NCI-H2196 treated with DMSO at 0.1 percent for 48 hours (cell line): ENCODE data around the gene ZFP36.

ENCODE experiments used
- DNase-seq: peaks from one replicate; lab custom pipeline; 2025; ENCODE audit not compliant: unreplicated experiment; lab: John Stamatoyannopoulos, UW

Gene ZFP36

DNA sequence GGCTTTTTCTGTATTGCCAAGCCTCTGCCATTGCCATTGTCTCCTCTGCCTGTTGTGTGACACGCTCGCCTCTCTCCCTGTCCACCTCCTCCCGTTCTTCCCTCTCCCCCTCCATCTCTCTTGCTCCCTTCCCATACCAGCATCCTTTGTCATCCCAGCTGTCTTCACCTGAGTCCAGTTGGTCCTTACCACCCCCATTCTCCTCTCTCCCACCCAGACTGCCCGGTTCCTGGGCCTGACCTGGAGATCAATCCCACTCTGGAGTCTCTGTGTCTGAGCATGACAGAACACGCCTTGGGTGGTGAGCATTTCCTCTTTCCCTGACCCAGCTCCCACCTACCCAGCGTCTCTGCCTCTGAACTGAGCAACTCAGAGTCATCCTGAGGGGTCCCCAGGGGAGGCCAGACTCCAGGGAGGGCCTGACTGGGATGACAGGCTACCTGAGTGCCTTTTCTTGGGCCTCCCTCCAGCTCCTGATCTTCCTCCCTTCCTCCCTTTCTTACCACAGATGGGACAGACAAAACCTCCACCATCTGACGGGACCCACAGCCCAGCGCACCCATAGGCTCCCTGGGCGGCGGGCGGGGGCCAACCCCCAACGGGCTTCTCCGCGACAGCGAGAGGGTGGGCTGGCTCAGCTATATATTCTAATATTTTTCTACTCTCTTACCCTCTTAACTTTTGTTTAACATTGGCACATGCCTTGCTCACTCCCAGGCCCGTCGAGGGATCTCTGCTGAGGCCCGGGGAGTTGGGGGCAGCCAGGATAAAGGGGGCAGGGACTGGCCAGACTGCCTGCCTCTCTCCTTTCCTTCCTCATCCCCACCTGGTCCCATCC, 23.4 kb upstream of the ZFP36 start:
- DNase-seq = no peak

DNA sequence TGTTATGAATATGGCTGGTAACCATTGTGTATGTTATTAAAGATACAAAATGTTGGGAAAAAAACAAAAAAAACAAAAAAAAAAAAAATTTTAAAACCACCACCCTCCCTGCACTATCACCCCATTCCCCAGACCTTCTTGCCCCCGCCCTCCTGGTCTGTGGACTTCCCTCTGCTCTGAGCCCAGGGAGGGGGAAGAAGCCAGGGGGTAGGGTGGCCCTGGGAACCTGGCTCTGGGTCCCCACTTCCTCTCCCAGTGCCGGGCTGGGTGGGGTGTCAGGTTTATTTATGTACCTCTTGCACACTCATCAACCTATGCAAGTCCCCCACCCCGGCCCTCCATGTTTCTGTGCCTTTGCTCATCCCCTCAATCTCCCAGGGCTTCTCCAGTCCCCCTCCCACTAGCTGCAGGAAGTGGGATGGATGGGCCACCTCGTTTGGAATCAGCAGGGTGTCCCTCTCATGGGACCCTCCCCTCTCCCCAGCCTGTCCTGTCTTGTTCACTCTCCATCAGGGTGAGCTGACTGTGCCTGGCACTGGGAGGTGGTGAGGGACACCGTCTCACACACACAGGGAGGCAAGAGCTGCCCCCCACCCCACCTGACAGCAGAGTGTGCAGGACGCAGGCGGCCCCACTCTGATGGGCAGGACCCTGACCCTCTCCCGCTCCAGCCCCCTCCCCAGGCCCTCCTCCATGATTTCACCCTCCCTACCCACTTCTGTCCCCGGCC, 21.6 kb upstream of the ZFP36 start:
- DNase-seq = no peak

DNA sequence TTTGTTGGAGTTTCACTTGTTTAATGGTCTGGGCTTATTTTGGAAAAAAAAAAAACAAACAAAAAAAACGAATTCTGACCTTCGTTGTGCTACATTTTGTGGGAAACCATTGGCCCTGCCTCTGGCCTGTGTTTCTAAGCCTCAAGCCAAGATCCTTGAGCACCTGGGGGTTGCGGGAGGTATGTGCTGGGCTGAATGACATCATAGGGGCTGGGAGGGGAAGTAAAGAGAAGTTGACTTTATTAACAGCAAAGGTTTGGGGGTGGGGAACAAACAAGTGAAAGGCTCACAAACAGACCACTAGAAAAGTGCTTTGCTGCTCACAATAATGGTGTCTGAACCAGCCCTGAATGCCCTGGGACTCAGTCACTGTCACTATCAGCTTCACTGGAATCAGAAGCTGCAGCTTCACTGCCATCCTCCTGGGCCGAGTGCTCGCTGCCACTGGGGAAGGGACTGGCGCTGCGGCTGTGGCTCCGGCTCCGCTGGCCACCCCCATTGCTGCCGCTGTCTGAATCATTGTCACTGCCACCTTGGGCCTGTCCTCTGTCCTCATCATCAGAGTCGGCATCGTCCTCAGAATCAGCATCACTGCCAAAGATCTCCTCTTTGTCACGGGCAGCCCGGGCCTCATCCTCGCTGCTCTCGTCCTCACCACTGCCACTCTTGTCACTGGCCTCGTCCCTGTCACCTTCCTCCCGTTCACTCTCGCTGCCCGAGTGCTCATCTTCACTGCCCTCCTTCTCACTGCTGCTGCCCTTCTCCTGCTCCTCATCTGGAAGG, 20.8 kb upstream of the ZFP36 start:
- DNase-seq = no peak

DNA sequence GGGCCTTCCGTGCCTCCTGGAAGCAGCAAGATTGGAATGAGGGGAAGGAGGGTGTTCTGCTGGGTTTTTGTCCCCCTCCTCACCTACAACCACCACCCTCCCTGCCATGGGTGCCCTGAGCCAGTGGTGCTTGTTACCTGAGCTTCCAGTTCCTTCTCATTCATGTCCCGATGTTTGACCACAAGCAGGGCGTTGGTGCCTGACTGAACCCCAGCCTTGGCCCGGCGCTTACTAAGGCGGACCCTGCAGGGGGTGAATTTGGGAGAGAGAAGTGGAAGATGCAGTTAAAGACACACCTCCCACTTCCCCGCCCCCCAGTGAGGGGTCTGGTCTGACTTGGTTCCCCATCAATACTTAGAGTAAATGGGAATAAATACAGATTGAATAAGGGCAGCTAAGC, 20.1 kb upstream of the ZFP36 start:
- no peak for DNase-seq

DNA sequence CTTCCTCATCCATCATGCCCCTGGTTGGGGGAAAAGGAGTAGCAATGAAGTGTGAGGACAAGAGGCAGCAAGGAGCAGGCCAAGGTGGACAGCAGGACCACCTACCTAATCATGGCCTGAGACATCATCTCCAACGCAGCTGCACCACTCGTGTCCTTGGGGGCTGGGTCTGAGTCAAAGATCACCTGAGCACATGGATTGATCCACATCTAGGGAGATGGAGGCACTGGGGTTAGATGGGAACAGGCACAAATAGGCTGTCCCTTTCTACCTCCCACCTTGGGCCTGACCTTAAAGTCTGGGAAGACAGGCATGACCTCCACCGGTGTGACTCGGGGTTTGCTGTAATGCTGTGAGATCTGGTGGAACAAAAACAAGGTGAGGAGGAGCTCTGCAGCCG, 18.0 kb upstream of the ZFP36 start:
- no peak for DNase-seq

DNA sequence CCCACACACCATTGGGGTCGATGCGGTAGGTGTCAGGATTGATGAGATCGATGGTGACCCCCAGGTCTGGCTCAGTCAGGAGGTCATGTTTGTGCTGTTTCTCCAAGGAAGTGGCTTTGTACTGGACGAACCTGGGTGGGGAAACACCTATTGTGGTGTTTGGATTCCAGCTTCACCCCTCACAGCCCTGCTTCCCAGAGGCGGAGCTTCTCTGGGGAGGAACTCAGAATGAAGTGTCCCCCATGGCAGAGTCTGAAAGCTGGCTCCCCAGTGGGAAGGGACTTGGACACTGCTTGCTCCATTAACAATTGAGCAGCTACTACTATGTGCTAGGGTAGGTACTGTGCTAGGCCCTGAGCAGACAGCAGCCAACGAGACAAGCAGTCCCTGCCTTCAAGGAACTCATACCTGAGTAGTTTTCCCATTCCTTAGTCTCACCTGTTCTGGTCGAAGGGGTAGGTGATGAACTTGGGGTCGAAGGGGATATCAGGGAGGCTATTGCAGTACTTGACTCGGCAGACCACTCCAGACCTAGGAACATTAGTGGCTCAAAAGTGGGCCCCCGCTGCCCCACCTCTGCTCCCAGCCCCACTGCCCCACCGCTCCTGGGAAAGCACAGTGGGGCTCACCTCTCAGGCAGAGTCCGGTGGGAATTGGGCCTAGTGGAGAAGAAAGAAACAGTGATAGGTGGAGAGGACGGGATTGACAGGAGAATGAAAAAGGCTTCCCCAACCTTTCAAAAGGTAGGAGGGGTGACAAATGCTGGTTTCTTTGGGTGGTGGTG, 16.8 kb upstream of the ZFP36 start:
- no peak for DNase-seq

DNA sequence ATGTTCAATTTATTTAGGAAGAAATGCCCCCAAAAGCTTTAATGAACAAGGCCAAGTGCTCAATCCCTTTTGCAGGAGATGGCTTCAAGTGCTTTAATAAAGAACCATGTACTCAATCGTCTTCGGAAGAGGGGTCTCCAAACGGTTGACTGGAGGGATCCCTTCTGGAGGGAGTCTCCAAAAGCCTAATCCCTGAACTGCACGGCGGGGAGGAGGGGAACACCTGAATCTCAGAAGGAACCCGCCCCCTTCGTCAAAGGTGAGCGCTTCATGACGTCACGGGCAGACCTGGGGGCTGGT, 16.2 kb upstream of the ZFP36 start:
- no peak for DNase-seq

DNA sequence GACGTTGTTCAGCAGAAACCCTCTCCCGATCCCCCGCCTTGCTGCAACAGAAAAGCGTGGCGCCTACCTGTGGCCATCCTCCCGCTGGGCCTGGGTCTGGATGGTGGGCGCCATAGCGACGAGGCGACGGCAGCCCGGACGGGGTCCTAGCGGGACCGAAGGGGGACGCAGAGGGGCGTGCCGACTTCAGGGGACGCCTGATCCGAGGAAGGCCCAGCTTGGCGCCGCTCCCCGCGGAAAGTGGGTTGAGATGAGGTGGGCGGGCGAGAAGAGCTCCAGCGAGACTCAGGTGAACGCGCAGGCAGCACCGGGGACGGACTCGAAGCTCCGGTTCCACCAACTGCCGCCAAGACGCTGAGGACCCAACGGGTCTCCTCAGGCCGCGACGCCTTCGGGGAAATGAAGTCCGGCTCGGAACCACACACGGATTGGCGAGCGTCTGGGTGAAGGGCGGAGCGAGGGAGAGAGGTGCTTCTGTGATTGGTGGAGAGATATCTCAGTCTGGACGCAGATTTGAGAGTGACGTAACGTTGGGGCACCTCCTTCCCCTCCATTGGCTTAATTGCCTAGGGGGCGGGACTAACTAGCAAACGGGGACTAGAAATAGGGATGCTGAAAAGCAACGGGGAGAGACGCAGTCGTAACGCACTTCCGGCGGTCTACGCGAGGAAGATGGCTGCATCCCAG, 15.8 kb upstream of the ZFP36 start, which contains the start of the genes MED29 and PAF1:
TSS of gene MED29 (plus strand) at position 628 of the 687 bp plus-strand sequence. CDS start at position 673, 45 bp downstream.
TSS of gene PAF1 (minus strand) at position 356 of the 687 bp plus-strand sequence. CDS start at position 114, 242 bp downstream.
- DNase-seq = peak; percentile 99

DNA sequence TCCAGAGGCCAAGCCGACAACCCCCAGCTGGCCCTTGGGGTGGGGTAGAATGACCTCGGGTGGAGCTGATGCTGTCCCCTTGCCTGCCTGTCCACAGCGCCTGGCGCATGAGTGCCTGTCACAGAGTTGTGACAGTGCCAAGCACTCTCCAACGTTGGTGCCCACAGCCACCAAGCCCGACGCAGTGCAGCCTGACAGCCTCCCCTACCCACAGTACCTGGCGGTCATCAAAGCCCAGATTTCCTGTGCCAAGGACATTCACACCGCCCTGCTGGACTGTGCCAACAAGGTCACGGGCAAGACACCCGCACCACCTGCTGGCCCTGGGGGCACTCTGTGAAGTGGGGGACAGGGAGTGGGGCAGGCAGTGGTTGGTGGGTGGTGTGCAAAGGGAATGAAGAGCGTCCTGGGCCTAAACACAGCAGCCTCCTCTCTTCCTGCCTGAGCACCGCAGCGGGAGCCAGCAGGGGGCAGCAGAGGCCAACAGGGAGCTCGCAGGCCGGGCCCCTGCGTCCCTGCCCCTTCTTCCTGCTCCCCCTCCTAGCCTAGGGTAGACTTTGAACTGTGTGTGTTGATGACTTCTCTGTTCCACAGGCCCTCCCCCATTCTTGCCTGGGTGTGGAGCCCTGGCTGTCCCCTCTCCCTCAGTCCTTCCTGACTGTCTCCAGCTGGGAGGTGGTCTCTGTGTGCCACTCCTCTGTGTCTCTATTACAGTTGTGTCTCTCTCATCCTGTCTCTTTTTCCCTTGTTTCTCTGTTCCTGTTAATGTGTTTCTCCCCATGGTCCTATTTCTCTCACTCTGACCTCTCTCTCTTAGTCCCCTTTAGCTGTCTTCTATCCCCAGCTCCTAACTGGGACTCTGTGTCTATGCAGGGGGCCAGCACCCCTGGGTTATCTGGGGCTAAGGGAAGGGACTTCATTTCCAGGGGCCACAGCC, 9.0 kb upstream of the ZFP36 start:
- DNase-seq = peak; percentile 62

DNA sequence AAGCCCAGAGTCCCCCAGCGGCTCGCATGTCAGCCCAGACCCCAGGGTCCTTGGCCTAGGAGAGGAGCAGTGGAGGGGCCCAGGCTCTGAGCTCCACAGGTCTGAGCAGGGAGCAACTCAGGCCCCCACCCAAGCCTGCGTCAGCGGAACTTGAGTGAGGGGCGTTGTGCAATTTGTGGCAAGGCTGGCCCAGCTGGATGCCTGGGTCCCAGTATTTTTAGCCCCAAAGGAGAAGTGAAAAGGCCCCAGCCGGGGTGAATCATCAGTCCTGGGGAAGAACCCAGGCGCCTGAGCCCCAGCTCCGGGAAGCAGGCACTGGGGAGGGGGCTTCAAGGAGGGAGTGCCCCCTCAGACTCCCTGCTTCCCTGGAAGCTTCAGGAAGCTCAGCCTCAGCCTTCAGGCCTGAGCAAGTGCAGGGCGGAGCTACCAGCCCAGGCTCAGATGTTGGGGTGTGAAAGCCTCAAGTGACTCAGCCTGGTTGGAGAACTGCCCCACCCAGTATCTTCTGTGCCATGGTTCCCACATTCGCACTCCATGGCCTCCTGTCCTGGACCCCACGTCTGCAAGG, 8.3 kb upstream of the ZFP36 start:
- DNase-seq = no peak

DNA sequence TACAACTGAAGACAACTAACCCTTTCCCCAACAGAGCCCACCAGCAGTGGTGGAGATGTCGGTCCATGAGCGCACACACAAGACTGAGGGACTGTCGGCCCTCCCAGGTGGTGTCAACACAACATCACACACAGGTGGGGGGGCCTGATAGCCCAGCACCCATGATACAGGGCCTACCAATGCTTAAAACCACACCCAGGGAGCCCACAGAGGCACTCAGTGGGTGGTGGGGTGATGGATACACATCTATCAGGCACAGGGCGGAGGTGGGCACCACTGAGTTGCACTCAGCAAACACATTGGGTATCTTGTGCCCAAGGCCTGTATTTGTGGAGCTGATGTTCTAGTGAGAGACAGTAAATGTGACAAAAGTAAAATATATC, 7.0 kb upstream of the ZFP36 start:
- no peak for DNase-seq

DNA sequence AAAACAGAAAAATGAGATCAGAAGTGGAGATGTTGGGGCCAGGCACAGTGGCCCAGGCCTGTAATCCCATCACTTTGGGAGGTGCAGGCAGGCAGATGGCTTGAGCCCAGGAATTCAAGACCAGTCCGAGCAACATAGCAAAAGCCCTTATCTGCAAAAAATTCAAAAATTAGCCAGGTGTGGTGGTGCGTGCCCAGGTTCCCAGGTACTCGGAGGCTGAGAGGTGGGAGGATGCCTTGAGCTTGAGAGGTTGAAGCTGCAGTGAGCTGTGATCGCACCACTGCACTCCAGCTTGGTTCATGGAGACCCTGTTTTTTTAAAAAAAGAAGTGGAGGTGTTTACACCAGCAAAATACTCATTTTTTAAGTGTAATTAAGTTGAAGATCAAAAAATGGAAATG, 6.6 kb upstream of the ZFP36 start:
- DNase-seq = no peak

DNA sequence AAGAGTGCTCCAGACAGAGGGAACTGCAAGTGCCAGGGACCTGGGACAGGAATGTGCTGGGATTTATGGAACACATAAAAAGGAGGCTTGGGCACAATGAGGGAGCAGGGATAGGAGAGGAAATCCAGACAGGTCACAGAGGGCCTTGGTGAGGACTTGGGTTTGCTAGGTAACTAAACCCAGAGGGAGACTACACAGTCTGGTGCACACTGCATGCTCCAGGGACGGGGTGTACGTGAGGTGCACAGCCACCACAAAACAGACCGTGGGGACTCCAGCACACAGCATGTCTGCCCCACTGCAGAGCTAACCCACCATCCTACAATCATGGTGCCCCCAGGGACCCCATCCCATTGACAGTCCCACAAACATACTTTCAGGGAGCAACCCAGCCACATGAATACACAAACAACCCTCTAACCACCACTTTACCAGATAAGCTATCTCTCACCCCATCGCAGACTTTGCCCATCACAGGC, 5.5 kb upstream of the ZFP36 start:
- no peak for DNase-seq

DNA sequence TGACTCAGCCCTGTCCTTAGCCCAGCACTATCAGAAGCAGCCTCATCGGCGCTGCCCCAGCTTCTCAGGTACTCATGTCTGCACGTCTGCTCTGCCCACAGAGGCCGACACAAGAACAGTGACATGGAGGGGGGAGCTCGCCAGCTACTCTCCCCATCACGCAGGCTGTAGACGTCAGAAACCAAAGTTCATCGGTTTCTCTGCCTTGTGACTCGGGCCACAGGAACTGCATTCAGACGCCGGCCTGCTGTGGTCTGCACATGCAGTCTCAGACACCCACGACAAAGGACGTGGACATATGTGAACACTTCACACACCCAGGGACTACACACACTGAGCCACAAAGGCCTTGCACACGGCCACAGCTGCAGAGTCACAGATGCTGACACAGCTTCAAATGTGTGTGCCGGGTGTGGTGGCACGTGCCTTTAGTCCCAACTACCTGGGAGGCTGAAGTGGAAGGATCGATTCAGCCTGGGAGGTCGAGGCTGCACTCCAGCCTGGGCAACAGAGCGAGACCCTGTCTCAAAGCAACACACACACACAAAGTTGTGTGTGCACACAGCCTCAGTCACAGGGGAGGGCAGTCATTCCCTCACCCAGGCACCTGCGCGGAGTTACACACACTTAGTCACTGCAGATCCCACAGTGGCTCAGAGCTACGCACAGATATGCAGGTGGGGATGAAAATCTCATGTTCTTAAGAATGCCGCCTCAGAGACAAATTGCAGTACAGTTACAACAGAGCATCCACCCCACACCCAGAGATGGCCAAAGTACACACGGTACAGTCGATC, 4.9 kb upstream of the ZFP36 start:
- no peak for DNase-seq

DNA sequence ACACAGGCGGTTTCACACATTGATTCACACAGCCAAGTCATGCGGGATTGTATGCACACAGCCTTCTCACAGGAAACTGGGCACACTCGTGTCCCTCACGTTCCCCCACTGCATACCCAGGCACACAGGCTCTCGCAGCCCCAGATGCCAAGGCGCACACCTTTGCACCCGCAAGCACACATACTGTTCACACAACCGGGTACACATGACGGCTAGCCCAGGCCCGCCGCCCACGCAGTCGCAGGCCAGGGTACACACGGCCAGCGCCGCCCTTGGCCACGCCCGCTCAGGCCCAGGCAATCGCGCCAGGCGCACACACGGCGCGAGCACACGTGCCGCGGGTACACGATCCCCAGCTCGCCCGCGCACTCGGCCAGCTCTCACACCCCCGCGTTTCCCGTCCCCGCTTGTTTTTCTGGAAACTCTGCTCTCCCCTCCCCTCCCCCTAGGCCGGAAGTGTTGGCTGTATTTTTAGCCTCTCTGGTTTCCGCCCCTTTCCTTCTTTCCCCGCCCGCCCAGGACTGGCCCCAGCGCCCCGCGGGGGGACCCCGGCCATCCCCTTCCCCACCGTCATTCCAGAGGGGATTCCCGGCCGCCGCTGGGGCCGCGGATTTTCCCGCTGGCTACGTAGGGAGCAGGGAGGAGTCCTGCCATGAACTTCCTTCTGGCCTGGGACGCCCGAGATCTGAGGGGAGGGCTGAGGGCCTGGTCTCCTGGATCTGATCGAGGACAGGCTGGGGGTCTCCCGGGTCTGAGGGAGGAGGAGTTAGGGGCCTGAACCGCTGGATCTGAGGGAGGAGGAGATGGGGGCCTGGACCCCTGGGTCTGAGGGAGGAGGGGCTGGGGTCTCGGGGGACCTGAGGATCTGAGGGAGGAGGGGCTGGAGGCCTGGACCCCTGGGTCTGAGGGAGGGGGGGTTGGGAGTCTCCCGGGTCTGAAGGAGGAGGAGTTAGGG, 4.0 kb upstream of the ZFP36 start:
- DNase-seq = peak; percentile 73

DNA sequence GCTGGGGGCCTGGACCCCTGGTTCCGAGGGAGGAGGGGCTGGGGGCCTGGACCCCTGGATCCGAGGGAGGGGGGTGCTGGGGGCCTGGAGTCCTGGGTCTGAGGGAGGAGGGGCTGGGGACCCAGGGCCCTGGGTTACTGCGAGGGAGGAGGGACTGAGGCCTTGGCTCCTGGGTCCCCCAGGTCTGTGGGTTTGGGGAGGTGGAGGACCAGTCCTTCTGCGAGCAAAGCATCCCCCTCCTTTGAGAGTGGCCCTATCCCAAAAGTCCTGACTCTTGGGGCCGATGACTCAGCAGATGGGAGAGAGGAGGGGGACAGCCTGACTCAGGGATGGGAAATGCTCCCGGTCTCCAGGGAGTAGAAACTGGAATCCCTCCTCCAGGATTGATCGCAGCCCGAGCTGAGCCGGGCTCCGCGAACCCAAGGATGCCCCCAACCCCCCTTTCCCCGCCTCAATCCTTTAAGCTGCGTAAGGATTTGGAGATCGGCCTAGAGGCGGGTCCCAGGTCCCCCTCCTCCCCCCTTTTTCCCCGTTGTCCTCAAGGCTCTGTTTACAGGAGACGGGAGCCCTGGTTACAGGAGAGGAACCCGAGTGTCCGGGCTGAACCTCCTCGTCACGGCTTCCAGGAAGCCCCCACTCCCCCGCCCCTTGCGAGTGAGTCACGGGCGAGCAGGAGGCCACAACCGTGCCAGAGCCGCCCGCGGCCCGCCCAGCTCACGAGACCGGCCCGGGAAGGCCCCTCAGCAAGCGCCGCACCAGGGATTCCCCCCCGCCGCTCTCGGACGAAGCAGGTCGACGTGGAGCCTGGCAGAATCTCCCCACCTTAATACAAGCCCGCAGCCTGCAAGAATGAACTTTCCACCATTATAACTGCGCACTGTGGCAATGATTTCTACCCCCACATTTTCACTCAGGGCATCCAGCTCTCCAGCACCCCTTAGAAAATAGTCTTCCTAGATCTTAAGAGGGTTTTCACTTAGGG, 3.0 kb upstream of the ZFP36 start:
- no peak for DNase-seq
